T-helper 2 cell treated with Interferon-gamma antibody and Interleukin-4, amounts not matched to agents 5 μg/mL and 100 μg/mL, for 36 hours (primary cell): ENCODE measurements around the gene BRINP2.

Experiments
- DNase-seq: peaks from one replicate; pipeline ENCODE4 v3.0.0; 2021; ENCODE audit warnings: low spot score
- H3K27ac Mint-ChIP-seq: one replicate; pipeline ENCODE4 v1.8.0; 2021; ENCODE audit warnings: mild to moderate bottlenecking, mixed read lengths
- H3K27me3 Mint-ChIP-seq: one replicate; pipeline ENCODE4 v1.8.0; 2021; ENCODE audit warnings: low read depth, mixed read lengths
- H3K36me3 Mint-ChIP-seq: one replicate; pipeline ENCODE4 v1.8.0; 2021; ENCODE audit warnings: low read depth, mixed read lengths
- H3K4me1 Mint-ChIP-seq: one replicate; pipeline ENCODE4 v1.8.0; 2021; ENCODE audit warnings: low read depth, mixed read lengths
- H3K4me3 Mint-ChIP-seq: one replicate; pipeline ENCODE4 v1.8.0; 2022; ENCODE audit warnings: mild to moderate bottlenecking, moderate library complexity, mixed read lengths
- H3K9me3 Mint-ChIP-seq: one replicate; pipeline ENCODE4 v1.8.0; 2021; ENCODE audit warnings: mixed read lengths

Gene BRINP2

DNA sequence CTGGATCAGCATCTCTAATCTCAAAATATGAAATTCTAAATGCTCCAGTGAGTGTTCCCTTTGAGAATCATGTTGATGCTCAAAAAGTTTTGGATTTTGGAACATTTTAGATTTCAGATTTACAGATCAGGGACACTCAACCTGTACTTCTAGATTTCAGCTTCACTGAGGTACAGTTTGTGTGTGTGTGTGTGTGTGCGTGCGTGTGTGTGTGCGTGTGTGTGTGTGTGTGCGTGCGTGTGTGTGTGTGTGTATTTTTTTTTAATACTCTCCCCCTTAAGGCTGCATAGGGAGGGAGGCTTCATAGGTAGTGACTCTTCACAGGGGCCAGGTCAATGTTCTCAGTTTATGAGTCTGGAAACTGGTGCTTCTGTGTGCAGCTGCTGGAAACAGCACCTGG, 77.5 kb downstream of the BRINP2 start:
- H3K36me3 Mint-ChIP-seq = no peaks in the 10 kb centered on the region
- DNase-seq = no peak
- no peaks in the 10 kb centered on the region for H3K4me1 Mint-ChIP-seq
- H3K27me3 Mint-ChIP-seq = no peaks in the 10 kb centered on the region
- no peak overlapping the region for H3K27ac Mint-ChIP-seq
- no peaks in the 10 kb centered on the region for H3K9me3 Mint-ChIP-seq
- H3K4me3 Mint-ChIP-seq = no peak overlapping the region

DNA sequence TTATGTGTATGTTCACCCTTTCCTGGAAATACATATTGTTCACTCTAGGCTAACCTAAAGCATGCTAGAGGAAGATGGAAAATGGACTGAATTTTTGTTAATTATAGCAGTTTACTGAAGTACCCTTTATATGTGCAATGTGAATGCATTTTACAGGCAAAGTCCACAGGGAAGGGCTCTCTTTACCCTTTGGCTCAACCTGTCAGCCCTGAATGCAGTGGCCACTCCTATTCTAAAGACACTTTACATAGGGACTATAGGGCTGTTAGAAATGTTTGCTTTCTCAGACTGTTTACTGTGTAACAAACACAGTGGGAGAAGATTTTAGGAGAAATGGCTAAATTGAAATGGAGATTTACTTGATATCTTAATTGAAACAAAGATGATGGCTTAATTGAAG, 78.5 kb downstream of the BRINP2 start:
- no peak overlapping the region for H3K27ac Mint-ChIP-seq
- DNase-seq = no peak
- no peaks in the 10 kb centered on the region for H3K27me3 Mint-ChIP-seq
- H3K4me3 Mint-ChIP-seq = no peak overlapping the region
- H3K4me1 Mint-ChIP-seq = no peaks in the 10 kb centered on the region
- no peaks in the 10 kb centered on the region for H3K9me3 Mint-ChIP-seq
- H3K36me3 Mint-ChIP-seq = no peaks in the 10 kb centered on the region

DNA sequence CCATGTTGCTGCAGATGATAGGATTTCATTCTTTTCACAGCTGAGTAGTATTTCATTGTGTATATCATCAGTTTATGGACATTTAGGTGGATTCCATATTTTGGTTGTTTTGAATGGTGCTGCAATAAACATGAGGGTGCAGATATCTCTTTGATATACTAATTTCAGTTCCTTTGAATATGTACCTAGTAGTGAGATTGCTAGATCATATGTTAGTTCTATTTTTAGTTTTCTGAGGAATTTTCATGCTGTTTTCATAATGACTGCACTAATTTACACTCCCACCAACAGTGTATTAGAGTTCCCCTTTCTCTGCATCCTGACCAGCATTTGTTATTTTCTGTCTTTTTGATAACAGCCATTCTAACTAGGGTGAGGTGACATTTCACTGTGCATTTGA, 82.1 kb downstream of the BRINP2 start:
- no peaks in the 10 kb centered on the region for H3K27me3 Mint-ChIP-seq
- H3K9me3 Mint-ChIP-seq = no peaks in the 10 kb centered on the region
- no peak overlapping the region for H3K27ac Mint-ChIP-seq
- no peaks in the 10 kb centered on the region for H3K36me3 Mint-ChIP-seq
- peaks cover 1% of the 10 kb centered on the region for H3K4me1 Mint-ChIP-seq
- no peak overlapping the region for H3K4me3 Mint-ChIP-seq
- DNase-seq = no peak

DNA sequence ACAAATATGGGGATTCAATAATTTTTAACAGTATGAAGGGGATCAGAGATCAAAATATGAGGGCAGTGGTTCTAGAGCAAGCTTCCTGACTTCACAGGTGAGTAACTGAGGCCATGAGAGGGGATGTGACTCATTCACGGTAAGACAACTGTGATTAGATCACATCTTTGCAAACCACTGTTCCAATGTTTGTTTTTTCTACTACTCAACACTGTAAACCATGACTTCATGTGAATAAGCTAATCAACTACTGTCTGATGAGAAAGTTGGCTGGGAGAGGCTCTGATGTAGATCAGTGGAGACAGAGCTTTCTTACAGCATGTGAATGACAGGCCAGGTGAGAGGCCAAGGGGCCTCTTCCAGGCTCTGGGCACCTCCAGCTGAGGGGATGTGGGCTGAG, 84.7 kb downstream of the BRINP2 start:
- no peaks in the 10 kb centered on the region for H3K36me3 Mint-ChIP-seq
- no peaks in the 10 kb centered on the region for H3K27me3 Mint-ChIP-seq

DNA sequence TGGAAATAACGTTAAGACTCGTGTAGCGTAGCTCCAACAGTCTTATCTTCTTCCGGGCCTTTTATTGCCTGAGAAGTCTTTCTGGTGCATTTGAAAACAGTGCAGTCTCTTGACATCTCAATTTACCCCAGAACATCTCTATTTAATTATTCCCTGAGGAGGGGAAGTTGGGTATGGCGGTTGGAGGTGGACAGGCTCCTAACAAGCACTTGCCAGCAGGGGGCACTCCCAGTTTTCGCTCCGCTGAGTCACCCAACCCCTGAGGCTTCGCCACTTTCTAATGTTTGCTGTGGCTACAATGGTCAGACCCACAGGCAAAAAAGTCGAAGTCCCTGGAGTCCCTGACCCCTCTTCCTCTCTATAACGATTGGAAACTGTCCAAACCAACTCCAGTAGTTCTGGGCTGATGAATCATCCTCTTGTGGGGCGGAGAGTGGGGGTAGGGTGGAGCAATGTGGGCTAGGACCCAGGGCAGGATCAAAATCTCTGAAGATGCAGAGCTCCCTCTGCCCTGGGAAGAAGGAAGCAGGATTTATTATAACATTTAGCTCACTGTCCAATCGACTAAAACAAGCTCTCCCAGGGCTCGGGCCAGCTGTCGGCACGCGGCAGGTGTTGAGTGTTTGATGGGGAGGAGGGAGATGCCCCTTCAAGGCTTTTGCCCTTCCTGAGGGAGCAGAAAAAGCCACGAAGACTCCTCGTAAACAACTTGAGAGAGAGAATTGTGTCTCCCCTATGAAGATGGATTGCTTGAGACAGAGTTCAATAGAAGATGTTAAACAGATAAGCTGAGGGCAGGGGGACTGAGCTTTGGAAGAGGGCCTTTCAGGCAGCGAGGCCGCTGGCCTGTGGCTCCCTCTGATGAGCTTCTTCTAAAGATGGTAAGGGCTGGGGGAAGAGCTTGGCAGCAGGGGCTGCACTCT, 85.7 kb downstream of the BRINP2 start:
- Mint-ChIP-seq H3K36me3 (no peaks in the 10 kb centered on the region), H3K4me1 (peaks cover 1% of the 10 kb centered on the region), H3K9me3 (no peaks in the 10 kb centered on the region), H3K27ac (no peak overlapping the region), H3K4me3 (no peak overlapping the region), H3K27me3 (no peaks in the 10 kb centered on the region)
- no peak for DNase-seq

More for the DNA sequence above, 84.7 kb downstream of the BRINP2 start:
- no peak for DNase-seq
- H3K4me1 Mint-ChIP-seq = peaks cover 1% of the 10 kb centered on the region
- no peaks in the 10 kb centered on the region for H3K9me3 Mint-ChIP-seq
- no peak overlapping the region for H3K4me3 Mint-ChIP-seq
- H3K27ac Mint-ChIP-seq = no peak overlapping the region

DNA sequence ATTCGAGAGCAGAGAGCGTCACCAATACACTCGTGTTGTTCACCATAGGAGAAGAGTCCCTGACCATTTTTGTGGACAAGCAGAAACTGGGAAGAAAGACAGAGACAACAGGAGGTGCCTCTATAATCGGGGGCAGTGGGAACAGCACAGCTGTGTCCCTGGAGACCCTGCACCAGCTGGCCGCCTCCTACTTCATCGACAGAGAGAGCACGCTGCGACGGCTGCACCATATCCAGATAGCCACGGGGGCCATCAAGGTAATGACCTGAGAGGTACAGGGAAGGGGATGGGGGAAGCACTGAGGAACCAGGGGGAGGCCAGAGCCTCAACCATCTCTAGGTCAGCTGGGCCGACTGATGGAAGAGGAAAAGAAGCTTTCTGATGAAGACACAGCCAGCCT, 86.4 kb downstream of the BRINP2 start:
- Mint-ChIP-seq H3K36me3 (no peaks in the 10 kb centered on the region), H3K27ac (no peak overlapping the region), H3K9me3 (no peaks in the 10 kb centered on the region), H3K4me1 (peaks cover 1% of the 10 kb centered on the region), H3K4me3 (no peak overlapping the region), H3K27me3 (no peaks in the 10 kb centered on the region)
- DNase-seq = no peak

DNA sequence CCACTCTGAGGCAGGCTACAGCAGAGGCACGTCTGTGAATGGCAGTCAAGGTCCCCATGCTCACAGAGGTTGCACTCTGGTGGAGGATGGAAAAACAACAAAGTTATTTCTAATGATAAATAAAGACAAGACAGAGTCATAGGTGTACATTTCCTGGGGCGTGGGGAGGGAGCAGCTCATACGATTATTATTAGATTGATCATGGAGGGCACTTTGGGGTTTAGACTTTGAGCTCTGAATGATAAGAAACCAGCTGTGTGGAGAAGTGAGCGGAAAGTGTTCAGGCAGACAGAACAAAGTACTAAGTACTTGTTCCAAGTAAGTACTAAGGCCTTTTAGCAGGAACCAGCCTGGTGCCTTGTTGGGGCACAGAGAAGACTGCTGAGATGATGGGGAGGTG, 86.8 kb downstream of the BRINP2 start:
- no peak overlapping the region for H3K27ac Mint-ChIP-seq
- H3K4me3 Mint-ChIP-seq = no peak overlapping the region
- no peaks in the 10 kb centered on the region for H3K36me3 Mint-ChIP-seq
- no peaks in the 10 kb centered on the region for H3K27me3 Mint-ChIP-seq
- H3K4me1 Mint-ChIP-seq = peaks cover 1% of the 10 kb centered on the region
- no peak for DNase-seq
- H3K9me3 Mint-ChIP-seq = no peaks in the 10 kb centered on the region

DNA sequence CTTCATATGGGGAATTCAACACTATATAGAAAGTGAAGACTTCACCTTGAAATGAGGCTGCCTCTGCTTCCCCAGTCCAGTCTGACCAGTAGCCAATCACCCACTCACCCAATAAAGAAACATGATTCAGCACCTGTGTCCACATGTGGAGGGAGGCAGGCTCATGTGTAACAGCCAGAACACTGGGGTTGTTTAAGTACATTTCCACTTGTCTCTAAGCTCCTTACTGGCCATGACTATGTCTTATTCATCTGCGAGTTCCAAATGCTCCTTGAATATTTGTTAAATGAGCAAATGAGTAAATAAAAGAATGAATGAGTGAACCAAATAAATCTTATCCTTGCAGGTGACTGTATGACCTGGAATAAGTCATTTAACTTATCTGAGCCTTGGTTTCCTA, 100.1 kb downstream of the BRINP2 start:
- Mint-ChIP-seq H3K4me1 (no peaks in the 10 kb centered on the region), H3K36me3 (no peaks in the 10 kb centered on the region), H3K27ac (no peak overlapping the region), H3K4me3 (no peak overlapping the region), H3K9me3 (no peaks in the 10 kb centered on the region), H3K27me3 (no peaks in the 10 kb centered on the region)
- DNase-seq = no peak

DNA sequence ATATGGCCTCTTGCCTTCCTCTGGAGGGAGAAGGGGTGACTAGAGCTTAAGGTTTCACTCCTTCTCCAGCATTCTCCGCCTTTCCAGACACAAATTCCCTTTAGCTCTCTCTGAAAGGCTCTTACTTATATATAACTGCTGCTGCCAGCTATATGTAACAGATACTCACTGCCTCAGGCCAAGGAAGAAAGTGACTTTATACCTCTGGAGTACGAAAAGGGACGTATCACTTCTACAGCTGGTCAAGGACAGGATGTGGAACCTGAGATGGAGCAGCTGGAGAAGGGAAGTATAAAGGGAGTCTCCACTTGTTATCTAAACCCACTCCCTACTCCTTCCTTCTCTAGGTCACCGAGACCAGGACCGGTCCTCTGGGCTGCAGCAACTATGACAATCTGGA, 102.4 kb downstream of the BRINP2 start:
- H3K4me1 Mint-ChIP-seq = no peaks in the 10 kb centered on the region
- H3K4me3 Mint-ChIP-seq = no peak overlapping the region
- H3K9me3 Mint-ChIP-seq = no peaks in the 10 kb centered on the region
- H3K27ac Mint-ChIP-seq = no peak overlapping the region
- no peaks in the 10 kb centered on the region for H3K36me3 Mint-ChIP-seq
- no peak for DNase-seq
- no peaks in the 10 kb centered on the region for H3K27me3 Mint-ChIP-seq

DNA sequence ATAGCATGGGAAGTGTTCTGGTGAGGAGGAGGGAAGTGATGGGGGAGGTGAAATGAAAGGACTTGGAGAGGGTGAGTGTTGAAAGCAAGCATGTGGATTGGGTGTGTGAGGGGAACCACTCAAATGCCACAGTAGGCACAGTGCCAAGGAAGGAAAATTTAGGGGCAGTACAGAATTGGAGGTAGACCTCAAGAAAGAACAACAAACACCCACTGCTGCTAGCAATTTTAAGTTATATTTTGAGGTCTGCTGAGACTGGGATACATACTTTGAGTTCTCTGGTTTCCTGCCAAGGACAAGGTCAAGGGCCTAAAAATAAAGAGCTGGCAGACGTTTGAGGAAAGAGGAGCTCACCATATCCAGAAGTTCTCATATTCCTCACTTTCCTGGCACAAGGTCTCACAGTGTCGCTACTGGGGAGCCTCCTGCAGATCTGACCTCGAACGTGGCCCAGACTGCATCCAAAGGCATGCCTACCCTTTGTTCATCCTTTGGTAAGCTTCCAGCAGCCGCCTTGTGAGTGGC, 104.0 kb downstream of the BRINP2 start:
- no peaks in the 10 kb centered on the region for H3K4me1 Mint-ChIP-seq
- H3K4me3 Mint-ChIP-seq = no peak overlapping the region
- no peaks in the 10 kb centered on the region for H3K27me3 Mint-ChIP-seq
- DNase-seq = no peak
- H3K36me3 Mint-ChIP-seq = no peaks in the 10 kb centered on the region
- no peaks in the 10 kb centered on the region for H3K9me3 Mint-ChIP-seq
- H3K27ac Mint-ChIP-seq = no peak overlapping the region

DNA sequence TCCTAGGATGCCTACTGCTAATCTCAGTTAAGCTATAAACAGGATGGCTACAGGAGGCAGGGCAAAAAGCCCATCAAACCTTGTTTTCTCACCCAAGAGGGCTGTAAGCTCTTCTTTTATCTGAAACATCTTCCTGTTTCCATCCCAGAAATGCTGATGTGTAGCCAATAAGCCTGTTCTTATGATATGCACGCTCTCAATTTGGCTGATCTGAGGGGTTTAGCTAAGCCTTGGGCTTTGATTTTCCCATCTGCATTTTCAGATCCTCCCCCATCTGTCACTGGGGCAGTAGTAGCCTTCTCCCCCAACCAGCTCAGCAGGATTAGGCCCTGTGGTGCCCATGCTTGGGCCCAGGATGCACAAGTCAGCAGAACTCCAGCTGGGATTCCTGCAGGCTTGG, 105.0 kb downstream of the BRINP2 start:
- Mint-ChIP-seq H3K36me3 (no peaks in the 10 kb centered on the region), H3K4me3 (no peak overlapping the region), H3K4me1 (no peaks in the 10 kb centered on the region), H3K27me3 (no peaks in the 10 kb centered on the region), H3K27ac (no peak overlapping the region), H3K9me3 (no peaks in the 10 kb centered on the region)
- no peak for DNase-seq

DNA sequence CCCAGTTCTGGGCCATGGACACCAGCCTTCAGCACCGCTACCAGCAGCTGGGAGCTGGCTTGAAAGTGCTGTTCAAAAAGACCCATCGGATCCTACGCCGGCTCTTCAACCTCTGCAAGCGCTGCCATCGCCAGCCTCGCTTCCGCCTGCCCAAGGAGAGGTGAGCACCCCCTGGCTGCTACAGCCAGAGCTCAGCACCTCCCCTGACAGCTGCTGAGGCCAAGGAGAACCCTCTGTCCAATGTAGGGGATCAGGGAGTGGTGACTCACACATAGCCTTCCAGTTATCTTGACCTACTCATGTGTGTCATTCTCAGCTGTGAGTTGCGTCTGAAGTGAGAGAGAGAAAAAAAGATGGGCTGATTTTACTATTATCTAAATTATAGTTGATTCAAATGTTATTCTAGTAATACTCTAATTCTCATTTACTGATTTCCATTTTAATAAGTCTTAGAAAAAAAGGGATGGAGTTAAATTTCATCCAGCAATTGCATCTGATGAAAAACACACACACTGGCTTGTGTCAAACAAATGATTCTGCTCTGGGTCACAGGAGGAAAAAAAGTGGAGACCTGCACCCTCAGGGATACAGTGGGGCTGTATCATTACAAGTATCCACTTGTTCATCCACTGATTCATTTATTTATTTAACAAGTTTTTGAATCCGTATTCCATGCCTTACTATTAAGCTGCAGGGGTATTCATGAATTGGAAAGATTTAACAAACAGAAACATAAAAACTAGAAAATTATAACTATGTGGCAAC, 108.0 kb downstream of the BRINP2 start:
- Mint-ChIP-seq H3K4me1 (no peaks in the 10 kb centered on the region), H3K36me3 (no peaks in the 10 kb centered on the region), H3K27me3 (no peaks in the 10 kb centered on the region), H3K4me3 (no peak overlapping the region), H3K9me3 (no peaks in the 10 kb centered on the region), H3K27ac (no peak overlapping the region)
- no peak for DNase-seq

DNA sequence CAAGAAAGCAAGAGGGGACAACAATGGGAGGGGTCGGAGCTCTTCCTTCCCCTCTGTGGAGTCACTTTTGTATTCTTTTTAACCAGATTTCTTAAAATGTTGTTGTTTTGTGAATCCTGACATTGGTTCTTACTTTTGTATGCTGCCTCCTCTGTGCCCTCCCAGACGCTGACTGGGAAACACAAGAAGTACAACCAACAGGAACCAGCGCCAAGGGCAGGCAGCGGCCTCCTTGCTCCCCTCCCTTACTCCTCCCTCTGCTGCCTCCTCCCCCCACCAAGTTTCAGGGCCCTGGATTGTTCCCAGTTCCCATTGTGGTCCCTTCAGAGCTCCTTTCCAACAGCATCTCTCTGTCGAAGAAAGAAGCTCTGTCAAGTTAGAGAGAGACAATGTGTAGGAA, 111.1 kb downstream of the BRINP2 start:
- Mint-ChIP-seq H3K9me3 (no peaks in the 10 kb centered on the region), H3K27ac (no peak overlapping the region)

DNA sequence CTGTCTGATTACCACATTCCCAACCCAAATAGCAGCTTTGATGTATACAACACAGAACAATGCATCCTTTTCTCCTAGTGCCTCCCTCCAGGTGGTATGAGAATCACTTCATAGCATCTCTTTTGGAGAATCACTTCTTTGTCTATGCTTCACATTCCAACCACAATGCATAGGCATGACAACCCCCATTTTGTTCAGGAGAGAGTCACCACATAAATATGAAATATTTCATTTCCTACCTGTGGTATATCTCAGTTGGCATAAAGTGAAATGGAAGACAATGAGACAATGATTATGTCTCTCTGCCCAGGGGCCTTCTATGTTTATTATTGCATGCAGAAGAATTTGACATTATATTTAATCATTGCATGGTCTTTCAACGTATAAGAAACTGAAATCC, 112.2 kb downstream of the BRINP2 start:
- no peaks in the 10 kb centered on the region for H3K4me1 Mint-ChIP-seq
- no peaks in the 10 kb centered on the region for H3K9me3 Mint-ChIP-seq
- no peak overlapping the region for H3K27ac Mint-ChIP-seq
- DNase-seq = no peak
- no peaks in the 10 kb centered on the region for H3K36me3 Mint-ChIP-seq
- H3K27me3 Mint-ChIP-seq = no peaks in the 10 kb centered on the region
- no peak overlapping the region for H3K4me3 Mint-ChIP-seq

More for the DNA sequence above, 111.1 kb downstream of the BRINP2 start:
- Mint-ChIP-seq H3K36me3 (no peaks in the 10 kb centered on the region), H3K4me1 (no peaks in the 10 kb centered on the region), H3K4me3 (no peak overlapping the region), H3K27me3 (no peaks in the 10 kb centered on the region)
- no peak for DNase-seq
